Stimulated activated CD8-positive, alpha-beta memory T cell treated with anti-CD3 and anti-CD28 coated beads, Interleukin-4, amount 100 ng/mL, for 48 hours (primary cell): Measurements from ENCODE around the gene TAX1BP1.

Experiments used
- DNase-seq: peaks from one replicate; pipeline ENCODE4 v3.0.0-alpha.2; 2020

Gene TAX1BP1

GRCh38 chr7:27739909-27740448 is at the start of gene TAX1BP1:
TSS of gene TAX1BP1 (plus strand) at chr7:27740162. CDS start at chr7:27748525, 8,363 bp downstream.
- DNase-seq, result peak; percentile 95

- no peak for DNase-seq
Observed at GRCh38 chr7:27690649-27691048, 49.3 kb upstream of the TAX1BP1 start.

- DNase-seq, result no peak
Observed at GRCh38 chr7:27693794-27694193, 46.2 kb upstream of the TAX1BP1 start.

- DNase-seq, result no peak
Observed at GRCh38 chr7:27695096-27695495, 44.9 kb upstream of the TAX1BP1 start.

- no peak for DNase-seq
Observed at GRCh38 chr7:27697861-27698430, 42.0 kb upstream of the TAX1BP1 start.

- no peak for DNase-seq
Observed at GRCh38 chr7:27699751-27700150, 40.2 kb upstream of the TAX1BP1 start.

- DNase-seq, result no peak
Observed at GRCh38 chr7:27700501-27700900, 39.5 kb upstream of the TAX1BP1 start.

- DNase-seq, result no peak
Observed at GRCh38 chr7:27703181-27703580, 36.8 kb upstream of the TAX1BP1 start.

GRCh38 chr7:27704422-27705199 is 35.4 kb upstream of the TAX1BP1 start:
- DNase-seq, result no peak

GRCh38 chr7:27705200-27705594 is 34.8 kb upstream of the TAX1BP1 start:
- no peak for DNase-seq

GRCh38 chr7:27708485-27708884 is 31.5 kb upstream of the TAX1BP1 start:
- no peak for DNase-seq

- DNase-seq, result no peak
Observed at GRCh38 chr7:27709137-27710075, 30.6 kb upstream of the TAX1BP1 start.

GRCh38 chr7:27712217-27712616 is 27.7 kb upstream of the TAX1BP1 start:
- no peak for DNase-seq

GRCh38 chr7:27714831-27715444 is 25.0 kb upstream of the TAX1BP1 start:
- DNase-seq, result no peak

GRCh38 chr7:27723085-27723484 is 16.9 kb upstream of the TAX1BP1 start:
- no peak for DNase-seq

GRCh38 chr7:27727058-27727457 is 12.9 kb upstream of the TAX1BP1 start:
- DNase-seq, result no peak

GRCh38 chr7:27730112-27730511 is 9.8 kb upstream of the TAX1BP1 start:
- DNase-seq, result no peak

- DNase-seq, result no peak
Observed at GRCh38 chr7:27734583-27734982, 5.4 kb upstream of the TAX1BP1 start.

- DNase-seq, result no peak
Observed at GRCh38 chr7:27735165-27735564, 4.8 kb upstream of the TAX1BP1 start.

GRCh38 chr7:27735831-27736230 is 4.1 kb upstream of the TAX1BP1 start:
- no peak for DNase-seq

GRCh38 chr7:27737178-27737577 is 2.8 kb upstream of the TAX1BP1 start:
- no peak for DNase-seq

GRCh38 chr7:27737616-27738015 is 2.3 kb upstream of the TAX1BP1 start:
- DNase-seq, result no peak
